HG03342 (cell line): Measurements from ENCODE around the gene MYMK.

Source experiments
- ATAC-seq: cut with Tn5 transposase; IDR thresholded peaks from one replicate; pipeline ENCODE4 v1.9.1; 2021; ENCODE audit warnings: mild to moderate bottlenecking, moderate library complexity; ENCODE audit not compliant: unreplicated experiment

Gene MYMK

DNA sequence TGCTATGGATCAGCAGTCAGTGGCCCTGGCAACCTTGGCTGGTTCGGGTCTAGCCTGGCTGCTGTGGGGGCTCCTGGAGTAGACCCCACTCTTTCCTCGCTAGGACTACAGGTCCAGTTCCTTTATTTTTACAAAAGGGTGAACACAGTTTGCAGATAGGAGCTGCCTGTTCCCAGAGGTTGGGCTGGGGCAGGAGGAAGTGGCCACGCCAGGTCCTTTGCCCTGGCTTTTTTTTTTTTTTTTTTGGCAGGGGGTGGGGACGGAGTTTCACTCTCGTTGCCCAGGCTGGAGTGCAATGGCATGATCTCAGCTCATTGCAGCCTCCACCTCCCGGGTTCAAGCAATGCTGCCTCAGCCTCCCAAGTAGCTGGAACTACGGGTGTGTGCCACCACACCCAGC is 53.8 kb downstream of the MYMK start:
- ATAC-seq, result no peak

DNA sequence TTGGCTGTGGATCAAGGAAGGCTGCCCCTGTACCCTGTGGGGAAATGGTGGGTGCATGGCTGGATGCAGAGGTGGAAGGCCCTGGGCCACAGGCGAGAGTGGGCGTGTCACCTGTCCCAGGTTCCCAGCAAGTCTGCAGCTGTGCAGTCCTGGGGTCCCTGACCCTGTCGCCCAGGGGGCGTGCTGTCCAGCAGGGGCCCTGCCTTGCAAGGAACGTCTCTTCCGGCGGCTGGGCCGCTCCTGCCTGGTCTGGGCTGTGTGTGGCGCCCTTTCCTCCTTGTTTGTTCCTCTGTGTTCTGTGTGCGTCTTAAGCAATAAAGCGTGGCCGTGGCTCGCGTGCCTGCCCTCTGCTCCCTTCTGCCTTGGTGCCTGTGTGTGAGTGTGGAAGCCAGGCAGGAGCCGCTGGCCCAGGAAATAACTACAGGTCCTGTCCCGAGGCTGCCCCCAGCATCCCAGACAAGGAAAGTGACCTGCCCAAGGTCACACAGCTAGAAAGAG is 54.3 kb downstream of the MYMK start:
- no peak for ATAC-seq

GRCh38 chr9:133468777-133469421 is 55.9 kb downstream of the MYMK start:
- ATAC-seq, result no peak

- ATAC-seq, result no peak
Measured at GRCh38 chr9:133468374-133468773, 56.4 kb downstream of the MYMK start.

- no peak for ATAC-seq
Measured at GRCh38 chr9:133467101-133467500, 57.7 kb downstream of the MYMK start.

- no peak for ATAC-seq
Measured at GRCh38 chr9:133465984-133466383, 58.8 kb downstream of the MYMK start.

DNA sequence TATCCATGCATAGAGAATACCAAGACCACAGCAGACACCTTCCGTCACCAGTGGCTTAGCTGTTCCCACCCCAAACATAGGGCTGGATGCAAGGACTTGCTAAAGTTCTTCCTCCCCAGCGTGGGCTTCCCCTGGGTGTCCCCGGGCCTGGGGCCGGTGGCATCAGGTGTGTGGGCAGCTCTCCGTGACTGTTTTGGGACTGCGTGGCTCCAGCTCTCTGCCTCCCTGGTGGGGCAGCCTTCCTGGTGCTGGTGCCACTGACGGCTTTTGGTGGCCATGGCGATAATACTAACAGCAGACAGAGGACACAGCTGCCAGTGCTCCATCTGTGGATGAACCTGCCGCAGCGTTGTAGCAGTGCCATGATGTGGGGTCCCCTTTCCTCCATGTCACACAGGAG is 60.1 kb downstream of the MYMK start:
- no peak for ATAC-seq
